ENCODE measurements around the gene ARID5B. TPM values are rescaled to one million over a fixed set of nuclear protein-coding genes. Genes with fewer than 3 reads are reported as not detected.

The ARID5B gene
- total and polyA plus RNA-seq, 2 of the 4 experiments (the other 2 are of a cell fraction) = 41.0 to 125 TPM

DNA sequence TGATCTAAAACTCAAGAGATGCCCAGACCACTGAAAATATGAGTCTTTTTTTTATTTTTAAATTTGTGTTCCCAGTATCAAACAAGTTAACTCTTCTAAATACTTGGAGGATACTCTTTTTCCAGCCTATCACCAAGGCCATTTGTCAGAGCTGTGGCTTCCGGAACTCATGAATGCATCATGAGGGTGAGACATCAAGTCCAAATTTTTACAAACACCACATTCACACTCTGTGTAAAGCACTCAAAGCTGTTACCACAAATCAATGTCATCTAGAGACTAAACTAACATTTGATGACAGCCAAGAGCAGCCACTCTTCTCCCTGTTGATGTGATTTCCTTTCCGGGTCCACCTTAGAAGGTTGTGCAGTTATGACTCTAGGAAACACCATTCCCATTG lies 43.8 kb upstream of the ARID5B start:
- ATAC-seq (ENCODE audit: low read depth) = no peak
- Histone ChIP-seq H3K27me3 (ENCODE audit: control insufficient read depth, insufficient read depth, low read length) (no peaks in the 10 kb centered on the region), H3K4me3 (ENCODE audit: insufficient read depth, low read depth, low read length) (no peak overlapping the region), H3K4ac (ENCODE audit: low read depth, low read length) (no peak overlapping the region), H3K36me3 (ENCODE audit: control insufficient read depth, insufficient read depth, low read length) (no peaks in the 10 kb centered on the region), H2BK15ac (ENCODE audit: low read depth, low read length) (no peak overlapping the region), H2AK9ac (replicated peaks; ENCODE audit: low read depth, low read length, poor library complexity) (no peak overlapping the region), H3K4me1 (ENCODE audit: control insufficient read depth, insufficient read depth, low read length) (no peaks in the 10 kb centered on the region), H2BK5ac (ENCODE audit: low read depth, low read length, poor library complexity, severe bottlenecking) (no peak overlapping the region), H4K20me1 (ENCODE audit: insufficient read depth, low read length) (no peaks in the 10 kb centered on the region), H3K9ac (ENCODE audit: low read depth, low read length) (no peak overlapping the region), H2AFZ (replicated peaks; ENCODE audit: low read length, poor library complexity) (no peak overlapping the region), H2BK120ac (ENCODE audit: low read depth, low read length) (no peak overlapping the region), H4K91ac (ENCODE audit: insufficient read depth, low read depth, low read length) (no peak overlapping the region), H3K9me3 (ENCODE audit: control insufficient read depth, insufficient read depth, low read length) (no peaks in the 10 kb centered on the region), H4K8ac (ENCODE audit: low read depth in 2 of 2, low read length in 2 of 2) (no peak overlapping the region), H3K14ac (replicated peaks; ENCODE audit: low read depth, low read length) (no peak overlapping the region), H3K9me1 (ENCODE audit: insufficient read depth, low read length) (no peaks in the 10 kb centered on the region), H3K27ac (ENCODE audit: insufficient read depth, low read length) (no peak overlapping the region), H3K18ac (ENCODE audit: low read depth, low read length) (no peak overlapping the region), H2AK5ac (ENCODE audit: low read depth, low read length) (no peak overlapping the region), H3K56ac (ENCODE audit: extremely low read depth, insufficient read depth, low read length) (no peak overlapping the region), H3K79me1 (ENCODE audit: low read depth in 1 of 2, low read length in 2 of 2) (no peaks in the 10 kb centered on the region), H2BK20ac (ENCODE audit: low read depth, low read length) (no peak overlapping the region), H4K5ac (ENCODE audit: low read depth, low read length) (no peak overlapping the region), H3K4me2 (ENCODE audit: low read depth, low read length) (no peak overlapping the region), H3K23ac (ENCODE audit: low read depth, low read length) (no peak overlapping the region)
- POLR2A ChIA-PET (ENCODE audit: unreplicated experiment) = no interaction called here
- 80% methylated on average over 1 of the region's 2 CpGs; no CpG with 5 or more reads in 1 of the 2 experiments for WGBS, 2 experiments (ENCODE audit: extremely low coverage in 2 of 2, insufficient read length in 1 of 2)
- TF ChIP-seq CEBPB (IDR thresholded peaks at IDR 0.05; ENCODE audit: low read depth, low read length) (no peak), POLR2A (IDR thresholded peaks at IDR 0.05; ENCODE audit: low read depth, low read length) (no peak), CHD1 (IDR thresholded peaks at IDR 0.05; ENCODE audit: low read depth, low read length) (no peak), MAFK (IDR thresholded peaks at IDR 0.05; ENCODE audit: low read depth, low read length) (no peak), FOS (IDR thresholded peaks at IDR 0.05; ENCODE audit: low read depth, low read length) (no peak), SMC3 (IDR thresholded peaks at IDR 0.05; ENCODE audit: low read depth, low read length) (no peak), RCOR1 (IDR thresholded peaks at IDR 0.05; ENCODE audit: insufficient replicate concordance, low read length) (no peak), RFX5 (IDR thresholded peaks at IDR 0.05; ENCODE audit: low read depth, low read length) (no peak), BHLHE40 (IDR thresholded peaks at IDR 0.05; ENCODE audit: low read depth, low read length) (no peak), NFE2L2 (IDR thresholded peaks at IDR 0.05; ENCODE audit: low read depth, low read length) (no peak), MXI1 (IDR thresholded peaks at IDR 0.05; ENCODE audit: borderline replicate concordance, low read depth, low read length) (no peak), RAD21 (IDR thresholded peaks at IDR 0.05; ENCODE audit: low read length) (no peak), MAZ (IDR thresholded peaks at IDR 0.05; ENCODE audit: borderline replicate concordance, low read depth, low read length) (no peak)
- TF ChIP-seq, protein P1, sequence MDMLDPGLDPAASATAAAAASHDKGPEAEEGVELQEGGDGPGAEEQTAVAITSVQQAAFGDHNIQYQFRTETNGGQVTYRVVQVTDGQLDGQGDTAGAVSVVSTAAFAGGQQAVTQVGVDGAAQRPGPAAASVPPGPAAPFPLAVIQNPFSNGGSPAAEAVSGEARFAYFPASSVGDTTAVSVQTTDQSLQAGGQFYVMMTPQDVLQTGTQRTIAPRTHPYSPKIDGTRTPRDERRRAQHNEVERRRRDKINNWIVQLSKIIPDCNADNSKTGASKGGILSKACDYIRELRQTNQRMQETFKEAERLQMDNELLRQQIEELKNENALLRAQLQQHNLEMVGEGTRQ (IDR thresholded peaks at IDR 0.05; ENCODE audit: low read depth, low read length) = no peak
- TF ChIP-seq, protein P2, sequence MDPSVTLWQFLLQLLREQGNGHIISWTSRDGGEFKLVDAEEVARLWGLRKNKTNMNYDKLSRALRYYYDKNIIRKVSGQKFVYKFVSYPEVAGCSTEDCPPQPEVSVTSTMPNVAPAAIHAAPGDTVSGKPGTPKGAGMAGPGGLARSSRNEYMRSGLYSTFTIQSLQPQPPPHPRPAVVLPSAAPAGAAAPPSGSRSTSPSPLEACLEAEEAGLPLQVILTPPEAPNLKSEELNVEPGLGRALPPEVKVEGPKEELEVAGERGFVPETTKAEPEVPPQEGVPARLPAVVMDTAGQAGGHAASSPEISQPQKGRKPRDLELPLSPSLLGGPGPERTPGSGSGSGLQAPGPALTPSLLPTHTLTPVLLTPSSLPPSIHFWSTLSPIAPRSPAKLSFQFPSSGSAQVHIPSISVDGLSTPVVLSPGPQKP (IDR thresholded peaks at IDR 0.05; ENCODE audit: borderline replicate concordance, low read depth, low read length) = no peak
- TF ChIP-seq, protein P3, sequence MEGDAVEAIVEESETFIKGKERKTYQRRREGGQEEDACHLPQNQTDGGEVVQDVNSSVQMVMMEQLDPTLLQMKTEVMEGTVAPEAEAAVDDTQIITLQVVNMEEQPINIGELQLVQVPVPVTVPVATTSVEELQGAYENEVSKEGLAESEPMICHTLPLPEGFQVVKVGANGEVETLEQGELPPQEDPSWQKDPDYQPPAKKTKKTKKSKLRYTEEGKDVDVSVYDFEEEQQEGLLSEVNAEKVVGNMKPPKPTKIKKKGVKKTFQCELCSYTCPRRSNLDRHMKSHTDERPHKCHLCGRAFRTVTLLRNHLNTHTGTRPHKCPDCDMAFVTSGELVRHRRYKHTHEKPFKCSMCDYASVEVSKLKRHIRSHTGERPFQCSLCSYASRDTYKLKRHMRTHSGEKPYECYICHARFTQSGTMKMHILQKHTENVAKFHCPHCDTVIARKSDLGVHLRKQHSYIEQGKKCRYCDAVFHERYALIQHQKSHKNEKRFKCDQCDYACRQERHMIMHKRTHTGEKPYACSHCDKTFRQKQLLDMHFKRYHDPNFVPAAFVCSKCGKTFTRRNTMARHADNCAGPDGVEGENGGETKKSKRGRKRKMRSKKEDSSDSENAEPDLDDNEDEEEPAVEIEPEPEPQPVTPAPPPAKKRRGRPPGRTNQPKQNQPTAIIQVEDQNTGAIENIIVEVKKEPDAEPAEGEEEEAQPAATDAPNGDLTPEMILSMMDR (conservative IDR thresholded peaks at IDR 0.05; ENCODE audit: low read depth, low read length) = no peak
- in situ Hi-C loops (cut with MboI; ENCODE audit: low sequenced_read_pairs) = no loop called here
- DNase-seq = no peak
- intact Hi-C loops (cut with micrococcal nuclease) = no loop called here
- dilution Hi-C loops (cut with HindIII; ENCODE audit: low sequenced_read_pairs, unreplicated experiment) = no loop called here
- BruUV-seq (replicated peaks) = no TSS peak
- CTCF ChIA-PET = no interaction called here
